ENCODE data around the gene FAM162B. TPM values are rescaled to one million over a fixed set of nuclear protein-coding genes. Genes with fewer than 3 reads are reported as not detected.

The FAM162B gene
- total and polyA plus RNA-seq, 4 donors: 0.56 to 1.0 (median 0.59) TPM

DNA sequence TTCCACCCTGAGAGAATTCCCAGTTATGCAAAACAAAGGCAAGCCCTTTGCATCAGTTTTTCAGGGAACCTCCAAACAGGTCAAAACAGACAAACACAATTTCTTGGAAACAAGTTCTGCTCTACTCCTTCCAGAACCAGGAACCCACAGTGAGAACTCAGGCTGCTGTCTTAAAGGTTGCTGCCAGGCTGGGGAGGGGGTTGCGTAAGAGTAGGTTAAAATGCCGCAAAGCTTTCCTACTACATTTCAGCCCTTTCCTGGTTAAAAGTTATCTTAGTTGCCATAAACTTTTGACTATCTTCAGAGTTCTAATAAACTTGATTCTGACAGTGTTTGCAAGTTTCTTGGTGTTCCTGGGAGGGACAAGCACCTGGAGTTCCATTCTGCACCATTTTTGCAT lies 50.8 kb downstream of the FAM162B start:
- Histone ChIP-seq H3K4me3 (ENCODE audit: low read depth in 1 of 3, low read length in 3 of 3) (no peak overlapping the region), H3K9ac (ENCODE audit: low read depth in 1 of 2, low read length in 2 of 2) (no peak overlapping the region), H3K9me3 (ENCODE audit: control insufficient read depth in 4 of 4, low read length in 3 of 4) (peaks cover 0 to 2% (median 0%) of the 10 kb centered on the region in 4 donors), H3K4me1 (ENCODE audit: control insufficient read depth in 4 of 4, insufficient read depth in 4 of 4, low read length in 3 of 4) (no peaks in the 10 kb centered on the region), H3K27me3 (ENCODE audit: control insufficient read depth in 4 of 4, insufficient read depth in 4 of 4, low read length in 3 of 4) (no peaks in the 10 kb centered on the region), H3K36me3 (ENCODE audit: control insufficient read depth in 4 of 4, insufficient read depth in 3 of 4, low read depth in 1 of 4, low read length in 3 of 4) (peaks cover 3 to 12% (median 11%) of the 10 kb centered on the region in 4 donors), H3K27ac (ENCODE audit: low read depth in 1 of 2, low read length in 2 of 2) (no peak overlapping the region)
- TF ChIP-seq, protein P1, sequence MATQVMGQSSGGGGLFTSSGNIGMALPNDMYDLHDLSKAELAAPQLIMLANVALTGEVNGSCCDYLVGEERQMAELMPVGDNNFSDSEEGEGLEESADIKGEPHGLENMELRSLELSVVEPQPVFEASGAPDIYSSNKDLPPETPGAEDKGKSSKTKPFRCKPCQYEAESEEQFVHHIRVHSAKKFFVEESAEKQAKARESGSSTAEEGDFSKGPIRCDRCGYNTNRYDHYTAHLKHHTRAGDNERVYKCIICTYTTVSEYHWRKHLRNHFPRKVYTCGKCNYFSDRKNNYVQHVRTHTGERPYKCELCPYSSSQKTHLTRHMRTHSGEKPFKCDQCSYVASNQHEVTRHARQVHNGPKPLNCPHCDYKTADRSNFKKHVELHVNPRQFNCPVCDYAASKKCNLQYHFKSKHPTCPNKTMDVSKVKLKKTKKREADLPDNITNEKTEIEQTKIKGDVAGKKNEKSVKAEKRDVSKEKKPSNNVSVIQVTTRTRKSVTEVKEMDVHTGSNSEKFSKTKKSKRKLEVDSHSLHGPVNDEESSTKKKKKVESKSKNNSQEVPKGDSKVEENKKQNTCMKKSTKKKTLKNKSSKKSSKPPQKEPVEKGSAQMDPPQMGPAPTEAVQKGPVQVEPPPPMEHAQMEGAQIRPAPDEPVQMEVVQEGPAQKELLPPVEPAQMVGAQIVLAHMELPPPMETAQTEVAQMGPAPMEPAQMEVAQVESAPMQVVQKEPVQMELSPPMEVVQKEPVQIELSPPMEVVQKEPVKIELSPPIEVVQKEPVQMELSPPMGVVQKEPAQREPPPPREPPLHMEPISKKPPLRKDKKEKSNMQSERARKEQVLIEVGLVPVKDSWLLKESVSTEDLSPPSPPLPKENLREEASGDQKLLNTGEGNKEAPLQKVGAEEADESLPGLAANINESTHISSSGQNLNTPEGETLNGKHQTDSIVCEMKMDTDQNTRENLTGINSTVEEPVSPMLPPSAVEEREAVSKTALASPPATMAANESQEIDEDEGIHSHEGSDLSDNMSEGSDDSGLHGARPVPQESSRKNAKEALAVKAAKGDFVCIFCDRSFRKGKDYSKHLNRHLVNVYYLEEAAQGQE (IDR thresholded peaks at IDR 0.05): no peak
- TF ChIP-seq, protein P2, sequence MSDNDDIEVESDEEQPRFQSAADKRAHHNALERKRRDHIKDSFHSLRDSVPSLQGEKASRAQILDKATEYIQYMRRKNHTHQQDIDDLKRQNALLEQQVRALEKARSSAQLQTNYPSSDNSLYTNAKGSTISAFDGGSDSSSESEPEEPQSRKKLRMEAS (IDR thresholded peaks at IDR 0.05): no peak
- TF ChIP-seq FOXA1 (IDR thresholded peaks at IDR 0.05) (no peak), RAD21 (IDR thresholded peaks at IDR 0.05) (no peak), YY1 (IDR thresholded peaks at IDR 0.05) (no peak), HNF4A (conservative IDR thresholded peaks at IDR 0.05) (no peak), EGR1 (IDR thresholded peaks at IDR 0.05; ENCODE audit: low read depth in 2 of 2) (no peak), GABPA (IDR thresholded peaks at IDR 0.05 in 1 of 2, conservative IDR thresholded peaks at IDR 0.05 in 1 of 2) (no peak), SP1 (IDR thresholded peaks at IDR 0.05) (no peak), TAF1 (conservative IDR thresholded peaks at IDR 0.05) (no peak), JUND (IDR thresholded peaks at IDR 0.05) (no peak), HNF4G (IDR thresholded peaks at IDR 0.05) (no peak), RXRA (IDR thresholded peaks at IDR 0.05) (no peak), FOXA2 (IDR thresholded peaks at IDR 0.05) (no peak)
- TF ChIP-seq, protein P3, sequence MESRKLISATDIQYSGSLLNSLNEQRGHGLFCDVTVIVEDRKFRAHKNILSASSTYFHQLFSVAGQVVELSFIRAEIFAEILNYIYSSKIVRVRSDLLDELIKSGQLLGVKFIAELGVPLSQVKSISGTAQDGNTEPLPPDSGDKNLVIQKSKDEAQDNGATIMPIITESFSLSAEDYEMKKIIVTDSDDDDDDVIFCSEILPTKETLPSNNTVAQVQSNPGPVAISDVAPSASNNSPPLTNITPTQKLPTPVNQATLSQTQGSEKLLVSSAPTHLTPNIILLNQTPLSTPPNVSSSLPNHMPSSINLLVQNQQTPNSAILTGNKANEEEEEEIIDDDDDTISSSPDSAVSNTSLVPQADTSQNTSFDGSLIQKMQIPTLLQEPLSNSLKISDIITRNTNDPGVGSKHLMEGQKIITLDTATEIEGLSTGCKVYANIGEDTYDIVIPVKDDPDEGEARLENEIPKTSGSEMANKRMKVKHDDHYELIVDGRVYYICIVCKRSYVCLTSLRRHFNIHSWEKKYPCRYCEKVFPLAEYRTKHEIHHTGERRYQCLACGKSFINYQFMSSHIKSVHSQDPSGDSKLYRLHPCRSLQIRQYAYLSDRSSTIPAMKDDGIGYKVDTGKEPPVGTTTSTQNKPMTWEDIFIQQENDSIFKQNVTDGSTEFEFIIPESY (IDR thresholded peaks at IDR 0.05): no peak
- TF ChIP-seq, protein P4, sequence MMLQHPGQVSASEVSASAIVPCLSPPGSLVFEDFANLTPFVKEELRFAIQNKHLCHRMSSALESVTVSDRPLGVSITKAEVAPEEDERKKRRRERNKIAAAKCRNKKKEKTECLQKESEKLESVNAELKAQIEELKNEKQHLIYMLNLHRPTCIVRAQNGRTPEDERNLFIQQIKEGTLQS (IDR thresholded peaks at IDR 0.05): no peak
- TF ChIP-seq, protein P5, sequence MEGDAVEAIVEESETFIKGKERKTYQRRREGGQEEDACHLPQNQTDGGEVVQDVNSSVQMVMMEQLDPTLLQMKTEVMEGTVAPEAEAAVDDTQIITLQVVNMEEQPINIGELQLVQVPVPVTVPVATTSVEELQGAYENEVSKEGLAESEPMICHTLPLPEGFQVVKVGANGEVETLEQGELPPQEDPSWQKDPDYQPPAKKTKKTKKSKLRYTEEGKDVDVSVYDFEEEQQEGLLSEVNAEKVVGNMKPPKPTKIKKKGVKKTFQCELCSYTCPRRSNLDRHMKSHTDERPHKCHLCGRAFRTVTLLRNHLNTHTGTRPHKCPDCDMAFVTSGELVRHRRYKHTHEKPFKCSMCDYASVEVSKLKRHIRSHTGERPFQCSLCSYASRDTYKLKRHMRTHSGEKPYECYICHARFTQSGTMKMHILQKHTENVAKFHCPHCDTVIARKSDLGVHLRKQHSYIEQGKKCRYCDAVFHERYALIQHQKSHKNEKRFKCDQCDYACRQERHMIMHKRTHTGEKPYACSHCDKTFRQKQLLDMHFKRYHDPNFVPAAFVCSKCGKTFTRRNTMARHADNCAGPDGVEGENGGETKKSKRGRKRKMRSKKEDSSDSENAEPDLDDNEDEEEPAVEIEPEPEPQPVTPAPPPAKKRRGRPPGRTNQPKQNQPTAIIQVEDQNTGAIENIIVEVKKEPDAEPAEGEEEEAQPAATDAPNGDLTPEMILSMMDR (IDR thresholded peaks at IDR 0.05; ENCODE audit: low read depth, low read length, missing input control): no peak
- WGBS: 98% methylated on average over 2 of the region's 2 CpGs
- DNase-seq (ENCODE audit: low spot score): no peak

Measured in liver (tissue), 9 donors.